ENCODE measurements around the gene TRIM45. TPM values are rescaled to one million over a fixed set of nuclear protein-coding genes. Genes with fewer than 3 reads are reported as not detected.

Gene TRIM45
- total RNA-seq, 1 experiment from 2014 or later = 11.7 TPM

- H3K4me3 Mint-ChIP-seq = no peak overlapping the region
- H3K9me3 Mint-ChIP-seq = peaks cover 0 to 2% of the 10 kb centered on the region in 2 experiments; a peak in 1 of 5 replicates
- peaks cover 8% of the 10 kb centered on the region for H3K23me2 ChIP-seq (ENCODE audit: insufficient read length, low read depth, low read length, poor library complexity, severe bottlenecking)
Observed at GRCh38 chr1:117123274-117123673, 1.7 kb upstream of the TRIM45 start.

More at GRCh38 chr1:117123274-117123673, 1.7 kb upstream of the TRIM45 start:
- Histone ChIP-seq H3K9me3 (ENCODE audit: control insufficient read depth, low read depth, low read length) (no peaks in the 10 kb centered on the region), H3K56ac (ENCODE audit: insufficient read length, low read depth, low read length) (no peak overlapping the region), H4K5ac (ENCODE audit: insufficient read length, low read depth, low read length) (no peak overlapping the region), H2BK120ac (ENCODE audit: low read depth, low read length, poor library complexity, severe bottlenecking) (no peak overlapping the region), H2BK20ac (ENCODE audit: low read depth, low read length, poor library complexity, severe bottlenecking) (no peak overlapping the region), H2AFZ (ENCODE audit: low read length) (no peak overlapping the region), H3K9ac (ENCODE audit: extremely low read depth, insufficient read length, low read length) (no peak overlapping the region), H3K4ac (ENCODE audit: low read depth, low read length) (no peak overlapping the region), H3K4me2 (ENCODE audit: insufficient read depth, insufficient read length, low read length) (no peak overlapping the region), H4K91ac (ENCODE audit: insufficient read length, low read depth, low read length) (no peak overlapping the region), H3K27me3 (ENCODE audit: insufficient read depth, low read length) (no peaks in the 10 kb centered on the region), H4K20me1 (ENCODE audit: control insufficient read depth, insufficient read depth, insufficient read length) (no peaks in the 10 kb centered on the region), H3K18ac (ENCODE audit: insufficient read length, low read depth, low read length) (no peak overlapping the region), H3K79me1 (ENCODE audit: insufficient read depth, low read depth, low read length, poor library complexity, severe bottlenecking) (no peaks in the 10 kb centered on the region), H2BK5ac (ENCODE audit: insufficient read length, low read length) (no peak overlapping the region), H4K8ac (replicated peaks; ENCODE audit: insufficient read length, low read depth, low read length) (no peak overlapping the region), H3K79me2 (ENCODE audit: insufficient read depth, low read length) (no peaks in the 10 kb centered on the region), H3K27ac (ENCODE audit: insufficient read length, low read depth, low read length) (no peak overlapping the region), H3T11ph (ENCODE audit: low read length) (no peak overlapping the region), H3K23ac (ENCODE audit: insufficient read length, low read depth, low read length) (no peak overlapping the region), H3K4me1 (ENCODE audit: insufficient read depth, low read length) (no peaks in the 10 kb centered on the region), H2AK5ac (ENCODE audit: insufficient read length, low read length) (no peak overlapping the region), H2BK15ac (ENCODE audit: low read depth, low read length) (no peak overlapping the region), H2BK12ac (ENCODE audit: insufficient read length, low read depth, low read length) (no peak overlapping the region), H3K14ac (ENCODE audit: insufficient read depth, low read length) (no peak overlapping the region)
- Mint-ChIP-seq H3K27me3 (ENCODE audit: low read depth) (no peaks in the 10 kb centered on the region; the same call in 1 of the 2 replicates), H3K4me1 (peaks cover 22% of the 10 kb centered on the region in 2 experiments), H3K27ac (no peak overlapping the region), H3K36me3 (ENCODE audit: insufficient read depth in 1 of 3, low read depth in 3 of 3) (peaks cover 0 to 7% (median 4%) of the 10 kb centered on the region in 3 experiments; a peak in 4 of 7 replicates)
- DNase-seq = no peak
- no CpG with 5 or more reads among the region's 2 CpGs for WGBS (ENCODE audit: extremely low coverage, insufficient read length, low lambda C conversion rate)
- no peak for TF ChIP-seq CTCF (conservative IDR thresholded peaks at IDR 0.05)

Data from H9 (cell line).